ENCODE data around the gene GPR35. TPM values are rescaled to one million over a fixed set of nuclear protein-coding genes. Genes with fewer than 3 reads are reported as not detected.
A peak's percentile ranks its signal among the peaks of the same experiment; 100 is the strongest.

The GPR35 gene
- total and polyA plus RNA-seq, 2 of the 13 experiments (the other 11 are each of a cell fraction or from before 2014, with no cell fraction given): 27.1 to 44.2 TPM

DNA sequence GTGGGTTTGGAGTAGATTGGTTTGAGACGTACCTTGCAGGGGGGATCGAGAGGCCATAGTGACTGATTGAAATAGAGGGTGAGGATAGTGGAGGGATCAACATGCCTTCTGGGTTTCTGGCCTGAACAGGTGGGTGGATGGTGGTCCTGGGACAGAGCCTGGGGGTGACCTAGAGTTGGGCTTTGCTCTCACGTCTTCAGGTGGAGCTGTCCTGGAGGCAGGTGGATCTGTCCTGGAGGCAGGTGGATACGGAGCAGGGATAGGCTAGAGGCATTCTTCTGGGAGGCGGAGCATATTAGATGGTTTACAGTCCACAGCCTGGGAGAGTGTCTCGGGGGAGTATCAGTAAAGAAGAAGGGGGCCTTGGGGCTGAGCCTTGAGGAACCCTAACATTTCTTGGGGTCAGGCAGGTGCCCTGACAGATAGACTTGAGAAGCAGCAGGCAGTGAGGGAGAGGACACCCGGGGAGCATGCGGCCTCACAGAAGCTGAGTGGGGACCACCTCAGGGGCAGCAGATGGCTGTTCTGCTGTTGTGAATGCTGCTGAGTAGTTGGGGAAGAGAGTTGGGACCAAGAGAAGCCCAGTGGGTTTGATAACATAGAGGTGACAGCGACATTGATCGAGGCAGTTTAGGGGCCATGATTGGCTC, 37.1 kb upstream of the GPR35 start:
- H3K9me3 ChIP-seq (ENCODE audit: low read length): no peaks in the 10 kb centered on the region
- 81% methylated on average over 10 of the region's 10 CpGs for WGBS (ENCODE audit: low lambda C conversion rate)
- H3K79me2 ChIP-seq (ENCODE audit: insufficient read depth, low read length): peaks cover 58% of the 10 kb centered on the region
- no peak overlapping the region for H3K27ac ChIP-seq (ENCODE audit: extremely low read length, insufficient read depth, low read length)
- peak overlapping the region; percentile 98 for H3K9ac ChIP-seq (ENCODE audit: insufficient read depth, low read depth, low read length)
- TSS peak; percentile 53 for BruUV-seq (replicated peaks)
- H4K20me1 ChIP-seq (ENCODE audit: insufficient read depth, low read length): peaks cover 17% of the 10 kb centered on the region; the same call in 1 of the 2 replicates
- H3K4me1 ChIP-seq (ENCODE audit: insufficient read depth, low read length): peaks cover 42% of the 10 kb centered on the region
- H3K4me3 ChIP-seq (replicated peaks in 1 of 3; ENCODE audit: insufficient read depth in 1 of 3, low read depth in 2 of 3, low read length in 3 of 3): peak overlapping the region; percentile 83 to 90 (median 88)
- TF ChIP-seq, protein P1, sequence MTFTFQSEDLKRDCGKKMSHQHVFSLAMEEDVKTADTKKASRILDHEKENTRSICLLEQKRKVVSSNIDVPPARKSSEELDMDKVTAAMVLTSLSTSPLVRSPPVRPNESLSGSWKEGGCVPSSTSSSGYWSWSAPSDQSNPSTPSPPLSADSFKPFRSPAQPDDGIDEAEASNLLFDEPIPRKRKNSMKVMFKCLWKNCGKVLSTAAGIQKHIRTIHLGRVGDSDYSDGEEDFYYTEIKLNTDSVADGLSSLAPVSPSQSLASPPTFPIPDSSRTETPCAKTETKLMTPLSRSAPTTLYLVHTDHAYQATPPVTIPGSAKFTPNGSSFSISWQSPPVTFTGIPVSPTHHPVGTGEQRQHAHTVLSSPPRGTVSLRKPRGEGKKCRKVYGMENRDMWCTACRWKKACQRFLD (CRISPR knock-in tag; IDR thresholded peaks at IDR 0.05; ENCODE audit: borderline replicate concordance): no peak
- no peak for TF ChIP-seq ZNF432 (CRISPR knock-in tag; IDR thresholded peaks at IDR 0.05; ENCODE audit: borderline replicate concordance)
- TF ChIP-seq ZNF605 (CRISPR knock-in tag; IDR thresholded peaks at IDR 0.05): no peak
- TF ChIP-seq, protein P2, sequence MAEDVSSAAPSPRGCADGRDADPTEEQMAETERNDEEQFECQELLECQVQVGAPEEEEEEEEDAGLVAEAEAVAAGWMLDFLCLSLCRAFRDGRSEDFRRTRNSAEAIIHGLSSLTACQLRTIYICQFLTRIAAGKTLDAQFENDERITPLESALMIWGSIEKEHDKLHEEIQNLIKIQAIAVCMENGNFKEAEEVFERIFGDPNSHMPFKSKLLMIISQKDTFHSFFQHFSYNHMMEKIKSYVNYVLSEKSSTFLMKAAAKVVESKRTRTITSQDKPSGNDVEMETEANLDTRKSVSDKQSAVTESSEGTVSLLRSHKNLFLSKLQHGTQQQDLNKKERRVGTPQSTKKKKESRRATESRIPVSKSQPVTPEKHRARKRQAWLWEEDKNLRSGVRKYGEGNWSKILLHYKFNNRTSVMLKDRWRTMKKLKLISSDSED (CRISPR knock-in tag; IDR thresholded peaks at IDR 0.05): 0 out of 2 replicates have a peak, but pooled peaks have one; percentile 34
- no peak for TF ChIP-seq ZNF441 (CRISPR knock-in tag; IDR thresholded peaks at IDR 0.05; ENCODE audit: borderline replicate concordance)
- TF ChIP-seq, protein P3, sequence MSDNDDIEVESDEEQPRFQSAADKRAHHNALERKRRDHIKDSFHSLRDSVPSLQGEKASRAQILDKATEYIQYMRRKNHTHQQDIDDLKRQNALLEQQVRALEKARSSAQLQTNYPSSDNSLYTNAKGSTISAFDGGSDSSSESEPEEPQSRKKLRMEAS (IDR thresholded peaks at IDR 0.05): 0 out of 2 replicates have a peak, but pooled peaks have one; percentile 16
- intact Hi-C loops (cut with micrococcal nuclease; ENCODE audit: unreplicated experiment): no loop called here
- no peak overlapping the region for H2AFZ ChIP-seq (ENCODE audit: low read length)
- CTCF ChIA-PET (ENCODE audit: low intra/inter-chr PET ratio, low total read pairs): no interaction called here
- peaks cover 0 to 4% of the 10 kb centered on the region in 2 experiments; a peak in 1 of 5 replicates for H3K27me3 ChIP-seq (ENCODE audit: control insufficient read depth in 1 of 2, insufficient read depth in 2 of 2, low read length in 2 of 2)
- FAIRE-seq (no peak), DNase-seq (ENCODE audit: low spot score) (no peak), ATAC-seq (no peak)
- in situ Hi-C loops (cut with HindIII; ENCODE audit: extremely low pct_ligation_motif_present, low pct_unique_long_range_greater_than_20kb): no loop called here
- H3K4me2 ChIP-seq (ENCODE audit: low read depth, low read length): peak overlapping the region; percentile 98
- peaks cover 20 to 37% of the 10 kb centered on the region in 2 experiments for H3K36me3 ChIP-seq (replicated peaks in 1 of 2; ENCODE audit: control insufficient read depth in 1 of 2, insufficient read depth in 2 of 2, low read length in 2 of 2)
- POLR2A ChIA-PET: interaction anchor here (1.4 to 6.0 kb wide), 6 partner anchors 8 to 53 kb away, joined by 3 to 149 read pairs (median 54); partner anchors contain the start of genes ANKMY1, DUSP28 and RNPEPL1
